Amniotic epithelial cell (primary cell): ENCODE measurements around the gene PRKAR2A.

ENCODE experiments used
- DNase-seq: peaks from one replicate; pipeline ENCODE4 v3.0.0-alpha.2; 2010; ENCODE audit warnings: low read depth

The PRKAR2A gene

DNA sequence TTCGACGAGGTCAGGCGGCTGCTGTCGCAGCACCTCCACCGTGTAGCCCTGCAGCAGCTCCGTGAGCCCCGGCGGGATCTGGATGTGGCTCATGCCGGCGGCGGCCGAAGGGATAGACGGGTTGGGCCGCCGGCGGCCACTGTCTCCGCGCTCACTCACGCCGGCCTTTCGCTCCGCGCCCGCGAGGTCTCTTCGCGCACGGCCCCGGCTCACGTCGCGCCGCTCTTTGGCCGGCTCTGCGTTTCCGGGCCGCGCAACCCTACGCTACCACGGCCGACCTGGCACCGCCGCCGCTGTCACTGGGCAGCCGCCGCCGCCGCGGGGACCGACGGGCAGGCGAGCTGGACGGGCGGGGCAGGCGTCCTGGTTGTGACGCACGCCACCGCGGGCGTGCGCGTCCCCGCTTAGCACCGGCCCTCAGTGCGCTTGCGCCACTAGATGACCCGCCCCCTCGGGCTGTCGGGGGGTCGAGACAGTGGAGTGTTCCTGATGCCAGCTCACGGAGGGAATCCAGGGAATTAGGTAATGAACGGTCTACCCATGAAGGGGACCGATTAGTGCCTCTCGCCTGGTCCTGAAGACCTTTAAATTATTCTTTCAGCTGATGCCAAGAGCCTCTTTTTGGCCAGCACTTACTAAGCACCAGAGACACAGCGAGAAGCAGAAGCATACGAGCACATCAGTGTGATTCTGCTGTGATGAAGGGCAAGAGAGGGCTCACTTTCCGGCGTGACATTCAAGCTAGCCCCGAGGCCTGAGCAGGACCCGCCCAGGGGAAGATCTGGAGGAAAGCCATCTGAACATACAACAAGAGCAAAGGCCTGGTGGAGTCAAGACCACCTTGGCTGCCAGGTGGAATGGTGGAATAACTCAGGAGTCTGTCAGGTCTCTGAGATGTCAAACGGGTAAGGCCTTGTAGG lies at the start of gene PRKAR2A:
PRKAR2A (minus strand) TSS at position 371 of the 920 bp plus-strand sequence; CDS start at position 93, 278 bp downstream.
- DNase-seq = peak; percentile 75

DNA sequence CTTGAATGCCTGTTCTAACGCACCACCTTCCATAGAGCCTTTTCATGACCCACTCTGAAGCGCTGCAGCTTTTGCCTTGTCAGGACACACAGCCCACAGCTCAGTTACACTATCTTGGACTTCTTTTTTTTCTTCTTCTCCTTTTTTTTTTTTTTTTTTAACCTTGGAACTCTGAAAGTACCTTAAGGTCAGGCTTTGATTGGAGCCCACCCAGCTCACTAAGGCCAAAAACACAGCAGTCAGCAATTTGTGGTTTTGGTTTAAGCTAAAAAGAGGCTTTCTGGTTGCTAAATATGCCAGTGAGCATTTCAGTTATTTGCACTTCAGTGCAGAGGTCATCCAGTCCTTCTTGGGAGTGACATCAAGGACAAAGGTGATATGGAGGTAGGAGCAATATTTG lies 49.3 kb upstream of the PRKAR2A start:
- no peak for DNase-seq

DNA sequence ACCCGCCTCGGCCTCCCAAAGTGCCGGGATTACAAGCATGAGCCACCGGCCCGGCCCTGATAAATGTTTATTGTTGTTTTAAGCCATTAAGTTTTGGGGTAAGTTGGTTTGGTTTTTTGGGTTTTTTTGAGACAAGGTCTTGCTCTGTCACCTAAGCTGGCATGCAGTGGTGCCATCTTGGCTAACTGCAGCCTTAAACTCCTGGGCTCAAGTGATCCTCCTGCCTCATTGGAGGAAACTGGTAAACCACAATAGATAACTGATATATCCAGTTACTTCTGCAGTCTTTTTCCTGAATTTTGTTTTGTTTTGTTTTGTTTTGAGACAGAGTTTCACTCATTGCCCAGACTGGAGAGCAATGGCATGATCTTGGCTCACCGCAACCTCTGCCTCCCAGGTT lies 46.8 kb upstream of the PRKAR2A start:
- DNase-seq = no peak

DNA sequence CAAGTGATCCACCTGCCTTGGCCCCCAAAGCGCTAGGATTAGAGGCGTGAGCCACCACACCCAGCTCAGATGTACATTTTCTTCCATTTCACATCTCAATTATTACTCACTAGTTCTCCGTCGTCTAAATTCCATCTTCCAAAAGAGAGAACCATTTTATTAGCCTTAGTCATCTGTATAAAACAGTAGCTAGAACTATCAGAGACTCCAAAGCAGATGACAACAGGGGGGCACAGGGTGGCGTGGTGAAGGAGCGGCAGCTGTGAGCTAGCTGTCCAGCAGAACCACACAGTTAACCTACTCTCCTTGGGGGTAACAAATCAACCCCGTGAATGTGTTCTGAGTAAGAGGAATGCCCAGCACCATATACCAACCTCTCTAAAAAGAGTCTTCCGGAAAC lies 43.9 kb upstream of the PRKAR2A start:
- no peak for DNase-seq

DNA sequence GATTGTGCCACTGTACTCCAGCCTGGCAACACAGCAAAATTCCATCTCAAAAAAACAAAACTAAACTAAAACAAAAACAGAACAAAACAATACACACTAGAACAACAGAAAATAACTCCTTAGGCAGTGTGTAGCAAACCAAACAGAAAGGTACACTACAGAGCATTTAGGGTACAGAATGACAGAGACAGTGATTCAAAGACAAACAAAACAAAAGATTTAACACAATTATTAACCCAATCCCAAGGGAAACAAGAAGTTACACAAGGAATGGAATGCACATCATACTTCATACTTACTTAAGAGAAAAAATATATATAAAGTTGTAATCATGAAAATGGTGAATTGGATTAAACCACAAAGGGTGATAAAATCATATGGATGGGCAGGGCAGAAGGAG lies 38.1 kb upstream of the PRKAR2A start:
- no peak for DNase-seq

DNA sequence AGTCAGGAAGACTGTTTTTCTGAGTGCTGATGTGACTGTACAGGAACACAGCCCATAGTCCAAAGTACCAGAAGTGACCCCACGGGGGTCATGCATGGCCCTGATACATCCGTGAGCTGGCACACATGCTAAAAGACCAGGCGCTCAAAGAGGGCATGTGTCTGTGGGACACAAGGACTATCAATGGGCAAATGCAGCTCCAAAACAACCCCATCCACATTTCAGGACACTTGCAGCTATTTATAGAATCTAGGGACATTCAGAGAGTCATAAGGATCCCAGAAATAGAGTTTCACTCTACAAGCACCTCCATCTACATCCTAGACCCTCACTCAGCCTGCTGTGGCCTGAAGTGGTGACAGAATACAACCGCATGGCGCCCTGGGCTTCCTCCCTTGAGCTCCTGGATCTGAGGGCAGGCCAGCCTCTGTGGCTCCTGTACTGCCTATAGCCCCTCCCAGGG lies 34.0 kb upstream of the PRKAR2A start:
- DNase-seq = no peak

DNA sequence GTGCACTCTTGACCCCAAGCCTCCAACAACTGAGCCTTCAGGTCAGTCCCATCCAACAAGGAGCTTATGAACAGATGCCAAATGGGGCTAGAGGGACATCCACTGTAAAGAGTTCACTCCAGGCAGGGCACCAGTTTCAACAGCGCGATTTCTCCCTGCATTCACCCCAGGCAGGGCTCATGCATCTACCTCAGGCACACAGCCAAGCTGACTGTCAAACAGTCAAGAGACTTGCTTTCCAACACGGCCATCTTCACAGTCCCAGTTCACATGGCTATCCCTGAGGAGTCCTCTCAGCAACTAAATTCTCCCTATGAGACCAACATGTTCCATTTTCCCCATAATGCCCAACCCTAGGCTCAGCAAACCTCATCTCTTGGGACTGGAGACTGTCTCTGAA lies 33.3 kb upstream of the PRKAR2A start:
- DNase-seq = no peak

DNA sequence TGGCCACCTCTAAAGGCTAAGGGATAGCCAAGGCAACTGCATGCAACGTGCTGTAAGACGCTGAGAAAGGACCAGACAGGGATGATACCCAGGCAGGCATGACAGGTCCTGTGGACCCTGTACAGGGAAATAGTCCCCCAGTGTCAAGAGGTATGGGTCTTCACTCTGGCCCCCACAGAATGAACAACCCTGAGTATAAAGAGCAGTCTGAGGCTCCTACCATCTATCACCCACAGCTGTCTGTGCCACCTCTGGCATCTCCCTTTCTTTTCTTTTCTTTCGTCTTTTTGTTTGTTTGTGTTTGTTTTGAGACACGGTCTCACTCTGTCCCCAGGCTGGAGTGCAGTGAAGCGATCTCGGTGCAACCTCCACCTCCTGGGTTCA lies 32.3 kb upstream of the PRKAR2A start:
- no peak for DNase-seq

DNA sequence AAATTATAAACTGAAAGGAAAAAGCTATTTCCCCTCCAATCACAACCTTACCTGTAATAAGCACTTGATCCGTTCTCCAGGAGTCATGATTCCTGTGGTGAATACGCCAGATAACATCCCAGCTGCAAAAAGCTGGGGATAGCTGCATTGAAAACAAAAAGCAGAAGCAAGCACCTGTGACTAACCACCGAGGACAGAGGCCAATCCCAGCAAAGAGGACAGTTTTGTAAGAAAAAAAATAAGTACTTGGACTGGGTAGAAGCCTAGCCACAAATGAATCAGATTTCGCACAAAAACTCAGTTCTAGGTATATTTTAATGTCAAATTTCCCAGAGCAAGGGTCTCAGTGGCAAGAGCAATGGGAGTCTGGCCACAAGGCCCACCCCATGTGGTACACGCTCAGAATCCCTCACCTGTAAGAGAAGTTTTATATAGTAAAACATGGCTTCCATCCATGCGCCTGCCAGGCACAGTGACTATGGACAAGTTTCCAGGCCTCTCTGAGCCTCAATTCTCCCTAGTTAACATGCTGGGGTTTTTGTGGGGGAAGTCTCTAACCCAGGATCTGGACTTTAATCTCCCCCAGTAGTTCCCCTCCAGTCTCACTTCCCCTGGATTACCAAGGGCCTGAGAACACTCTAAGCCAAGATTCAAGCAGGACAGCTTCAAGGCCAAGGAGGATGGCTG lies 31.8 kb upstream of the PRKAR2A start:
- no peak for DNase-seq

DNA sequence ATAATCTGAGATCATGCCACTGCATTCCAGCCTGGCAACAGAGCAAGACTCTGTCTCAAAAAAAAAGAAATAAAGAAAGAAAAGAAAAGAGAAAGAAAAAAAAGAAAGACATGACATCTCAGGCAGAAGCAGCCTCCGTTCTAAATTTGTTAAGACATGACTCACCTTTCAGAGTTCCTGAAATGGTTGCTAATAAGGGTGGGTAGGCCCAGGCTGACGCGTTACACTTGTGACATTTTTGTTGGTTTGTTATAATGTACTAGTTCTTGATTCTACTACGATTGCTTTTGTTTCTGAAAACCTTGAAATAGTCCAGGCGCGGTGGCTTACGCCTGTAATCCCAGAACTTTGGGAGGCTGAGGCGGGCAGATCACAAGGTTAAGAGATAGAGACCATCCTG lies 30.0 kb upstream of the PRKAR2A start:
- DNase-seq = no peak

DNA sequence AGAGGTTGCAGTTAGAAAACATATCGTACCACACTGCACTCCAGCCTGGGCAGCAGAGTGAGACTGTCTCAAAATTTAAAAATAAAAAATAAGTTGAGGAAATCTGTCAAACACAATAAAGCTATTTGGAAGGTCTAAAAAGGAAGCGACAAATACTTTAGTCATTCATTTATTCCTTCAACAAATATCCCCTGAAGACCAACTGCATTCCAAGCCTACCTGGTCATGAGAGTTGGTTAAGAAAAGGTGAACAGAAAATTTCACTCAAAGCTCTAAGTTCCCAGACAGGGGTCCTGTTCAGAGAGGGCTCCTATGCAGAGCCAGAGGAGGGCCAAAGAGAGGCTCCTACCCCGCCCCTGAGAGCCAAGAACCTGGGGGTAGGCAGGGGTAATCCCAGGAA lies 15.4 kb upstream of the PRKAR2A start:
- DNase-seq = no peak

DNA sequence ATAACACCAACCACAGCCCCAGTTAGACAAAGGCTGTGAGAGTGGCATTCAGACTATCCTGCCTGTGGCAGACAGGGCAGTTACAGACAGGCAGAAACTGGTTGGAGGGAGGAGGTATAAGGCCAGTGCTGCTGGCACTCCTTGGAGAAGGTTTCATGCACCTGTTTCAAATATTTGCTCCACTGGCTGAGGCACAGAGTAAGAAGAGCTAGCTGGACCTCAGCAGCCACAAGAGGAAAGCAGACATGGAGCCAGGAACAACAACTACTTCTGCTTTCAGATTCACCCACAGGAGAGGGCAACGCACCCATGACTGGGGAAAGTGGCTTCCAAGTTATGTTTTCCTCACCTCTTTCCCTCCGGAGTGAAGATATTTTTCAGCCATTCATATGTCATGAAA lies 11.5 kb upstream of the PRKAR2A start:
- no peak for DNase-seq

DNA sequence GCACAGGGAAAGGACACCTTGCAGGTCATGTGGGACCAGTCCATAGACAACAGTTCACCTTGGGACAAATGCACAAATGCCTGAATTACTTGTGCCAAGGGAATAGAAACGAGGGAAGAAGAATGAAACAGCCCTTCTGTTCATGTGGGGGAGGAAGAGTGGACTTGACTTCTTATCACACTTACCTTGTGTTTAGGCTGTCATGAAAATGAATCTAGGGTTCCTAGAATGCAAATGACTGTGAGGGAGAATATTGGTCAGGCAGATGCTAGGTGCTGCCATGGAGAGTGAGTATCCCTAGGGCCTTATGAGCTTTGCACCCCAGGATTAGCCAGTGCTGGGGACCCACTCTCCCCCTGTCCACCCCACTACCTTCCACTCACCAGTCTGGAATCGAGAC lies 11.0 kb upstream of the PRKAR2A start:
- no peak for DNase-seq

DNA sequence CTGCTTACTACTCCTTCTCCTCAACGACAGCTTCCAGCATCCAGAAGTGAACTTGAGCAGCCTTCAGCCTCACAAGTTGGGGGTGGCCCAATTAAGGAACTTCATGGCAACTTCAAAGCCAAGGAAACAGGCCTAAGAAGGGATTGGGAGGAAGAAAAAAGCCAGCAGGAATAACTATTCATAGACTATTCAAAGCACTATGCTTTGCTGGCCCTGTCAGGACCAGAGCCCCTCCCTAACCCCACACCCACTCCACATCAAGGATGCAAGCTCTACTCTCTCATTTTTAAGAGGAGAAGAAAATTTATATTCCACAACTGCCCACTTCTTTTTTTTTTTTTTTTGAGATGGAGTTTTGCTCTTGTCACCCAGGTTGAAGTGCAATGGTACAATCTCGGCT lies 10.0 kb upstream of the PRKAR2A start:
- no peak for DNase-seq

DNA sequence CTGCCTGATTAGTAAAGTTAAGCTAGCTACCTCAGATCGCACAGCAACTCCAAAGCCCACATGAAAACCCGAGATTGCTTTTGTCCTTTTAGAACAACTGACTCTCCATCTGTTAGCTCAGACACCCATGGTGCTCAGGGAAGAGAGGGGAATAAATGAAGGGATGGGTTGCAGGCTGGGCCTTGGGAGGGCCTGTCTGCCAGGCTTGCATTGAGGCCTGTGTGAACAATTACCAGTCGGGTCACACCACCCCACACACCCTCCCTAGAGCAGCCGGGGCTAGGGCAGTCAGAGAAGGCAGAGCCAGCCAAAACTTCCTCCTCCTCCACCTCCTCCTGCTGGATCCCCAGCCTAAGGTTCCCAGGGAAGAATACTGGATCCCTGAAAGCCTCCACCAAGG lies 8.8 kb upstream of the PRKAR2A start:
- DNase-seq = no peak

DNA sequence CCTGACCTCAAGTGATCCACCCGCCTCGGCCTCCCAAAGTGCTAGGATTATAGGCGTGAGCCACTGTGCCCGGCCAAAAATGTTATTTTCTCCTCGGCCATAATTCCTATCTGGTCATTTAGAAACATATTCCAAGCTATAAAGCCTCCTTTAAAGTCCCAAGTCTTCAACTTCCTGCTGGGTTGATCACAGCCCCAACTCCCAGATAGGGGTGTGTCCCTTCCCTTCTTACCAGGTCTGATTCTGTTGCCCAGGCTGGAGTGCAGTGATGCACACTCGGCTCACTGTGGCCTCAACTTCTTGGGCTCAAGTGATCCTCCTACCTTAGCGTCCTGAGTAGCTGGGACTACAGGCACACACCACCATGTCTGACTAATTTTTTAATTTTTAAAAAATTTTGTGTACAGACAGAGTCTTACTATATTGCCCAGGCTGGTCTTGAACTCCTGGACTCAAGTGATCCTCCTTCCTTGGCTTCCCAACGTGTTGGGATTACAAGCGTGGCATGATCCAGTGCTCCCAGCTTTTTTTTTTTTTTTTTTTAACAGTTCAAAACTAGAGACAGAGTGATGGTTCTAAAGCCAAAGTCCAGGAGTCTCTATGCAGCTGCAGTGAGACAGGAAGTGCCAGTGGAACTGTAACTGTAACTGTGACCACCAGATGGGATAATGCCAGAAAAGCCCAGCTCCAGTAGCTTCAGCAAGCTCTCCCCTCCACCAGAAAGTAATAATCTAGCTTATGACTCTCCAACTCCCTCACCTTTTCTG lies 8.2 kb upstream of the PRKAR2A start:
- no peak for DNase-seq

DNA sequence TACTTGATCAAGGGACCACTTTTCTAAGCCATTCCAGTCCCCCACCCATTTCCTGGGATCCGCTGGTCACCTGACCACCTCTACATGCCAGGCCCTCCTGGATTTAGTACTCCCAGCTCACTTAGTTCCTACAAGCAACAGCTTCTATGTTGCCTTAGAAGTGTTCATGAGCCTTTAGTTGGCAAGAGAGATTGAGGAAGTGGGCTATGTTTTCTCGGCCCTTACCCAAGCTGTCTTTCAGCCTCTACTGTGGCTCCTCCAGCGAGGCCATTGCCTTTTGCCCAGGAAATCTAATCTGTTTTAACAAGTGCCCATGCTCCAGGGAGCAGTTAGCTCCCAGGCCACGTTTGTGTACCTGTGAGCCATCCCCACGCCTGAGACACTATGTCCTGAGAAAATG lies 4.5 kb upstream of the PRKAR2A start:
- DNase-seq = no peak

DNA sequence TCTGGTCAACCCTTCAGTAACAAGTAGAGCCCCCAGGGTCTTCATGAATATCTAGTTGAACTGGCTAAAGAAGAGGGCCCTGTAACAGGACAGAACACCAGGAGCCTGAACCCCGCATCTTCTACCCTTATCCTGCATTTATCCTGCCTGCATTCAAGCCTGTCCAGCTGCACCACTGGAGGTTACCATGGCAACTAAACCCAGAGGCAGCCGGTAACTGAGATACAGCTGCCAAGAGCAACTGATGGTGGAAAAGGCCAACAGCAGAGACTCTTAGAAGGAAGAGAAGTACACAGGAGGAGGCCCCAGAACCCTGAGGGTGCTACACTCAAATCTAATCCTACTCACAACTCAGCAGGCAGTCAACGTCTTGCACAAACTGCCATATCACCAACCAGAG lies 3.7 kb upstream of the PRKAR2A start:
- peak; percentile 43 for DNase-seq

DNA sequence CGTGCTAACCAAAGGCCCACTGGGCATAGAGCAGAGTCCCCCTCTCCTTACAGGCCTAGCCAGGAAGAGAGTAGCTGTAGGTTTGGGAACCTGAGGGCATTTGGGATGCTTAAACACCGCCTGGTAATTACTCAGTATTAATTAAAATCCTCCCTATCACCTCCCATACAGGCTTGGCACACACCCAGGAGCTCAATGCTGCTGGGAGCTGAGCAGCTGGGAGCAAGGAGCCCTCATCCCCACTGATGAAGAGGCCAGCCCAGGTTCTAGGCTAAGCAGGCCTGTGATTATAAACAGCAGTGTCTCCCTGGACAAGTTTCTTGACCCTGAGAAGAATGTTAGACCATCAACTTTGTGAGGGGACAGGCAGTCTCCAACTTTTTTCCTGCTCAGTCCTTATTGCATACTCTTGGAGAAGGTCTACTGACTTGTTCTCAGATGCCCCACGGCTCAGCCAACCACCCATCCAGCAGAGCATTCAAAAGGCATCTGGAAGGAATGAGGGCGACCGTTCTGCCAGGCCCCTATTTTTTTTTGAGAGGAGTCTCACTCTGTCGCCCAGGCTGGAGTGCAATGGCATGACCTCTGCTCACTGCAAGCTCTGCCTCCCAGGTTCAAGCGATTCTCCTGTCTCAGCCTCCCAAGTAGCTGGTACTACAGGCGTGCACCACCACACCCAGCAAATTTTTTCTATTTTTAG lies 1.3 kb upstream of the PRKAR2A start:
- no peak for DNase-seq

DNA sequence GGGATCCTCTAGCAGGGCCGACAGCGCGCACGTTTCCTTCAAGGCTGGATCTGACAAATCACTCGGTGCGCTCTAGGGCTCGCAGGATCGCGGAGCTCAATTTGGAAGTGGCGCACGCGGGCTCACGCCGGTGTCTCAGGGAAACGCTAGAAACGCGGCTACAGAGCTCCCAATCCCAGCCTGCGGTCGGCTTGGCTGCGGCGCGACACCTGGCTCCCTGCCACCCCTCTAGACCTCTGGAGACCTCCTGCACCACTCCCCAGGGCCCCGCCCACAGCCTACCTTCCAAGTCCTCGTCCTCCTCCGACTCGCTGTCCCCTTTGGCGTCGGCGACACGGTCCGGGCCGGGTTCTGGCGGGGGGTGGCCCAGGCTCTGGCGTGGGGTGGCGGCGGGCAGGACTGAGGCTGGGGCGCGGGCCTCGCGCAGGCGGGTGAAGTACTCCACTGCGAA lies 596 bp downstream of the PRKAR2A start:
- DNase-seq = peak; percentile 44

DNA sequence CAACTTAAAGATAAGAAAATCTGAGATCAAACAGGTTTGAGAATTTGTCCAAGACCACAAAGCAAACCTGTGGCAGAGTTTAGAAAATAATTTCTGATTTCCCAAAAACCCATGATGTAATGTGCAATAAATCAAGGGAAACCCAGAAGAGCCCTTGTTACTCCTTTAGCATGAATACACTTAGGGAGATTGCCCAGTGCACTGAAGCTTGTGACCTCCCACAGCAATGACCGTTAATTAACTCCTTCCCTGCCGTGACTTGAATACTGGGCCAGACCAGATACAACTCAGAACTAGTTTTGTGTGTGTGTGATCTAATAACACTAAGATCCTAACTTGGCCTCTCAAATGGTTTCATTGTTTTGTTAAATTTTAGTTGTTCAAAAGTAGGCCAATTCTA lies 2.5 kb downstream of the PRKAR2A start:
- DNase-seq = peak; percentile 54

DNA sequence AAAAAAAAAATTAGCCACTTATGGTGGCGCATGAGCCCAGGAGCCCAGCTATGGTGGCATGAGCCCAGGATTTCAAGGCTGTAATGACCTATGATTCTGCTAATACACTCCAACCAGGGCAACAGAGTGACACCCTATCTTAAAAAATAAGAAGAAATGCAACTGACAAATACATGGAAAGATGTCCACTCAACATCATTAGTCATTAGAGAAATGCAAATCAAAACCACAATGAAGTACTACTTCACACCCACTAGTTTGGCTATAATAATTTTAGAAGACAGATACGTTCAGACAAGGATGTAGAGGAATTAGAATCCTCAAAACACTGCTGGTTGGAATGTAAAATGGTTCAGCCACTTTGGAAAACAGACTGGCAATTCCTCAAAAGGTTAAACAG lies 10.5 kb downstream of the PRKAR2A start:
- DNase-seq = no peak
